HG02623 (cell line): Measurements from ENCODE around the gene CSNK2A3.
"Not testable (repeated sequence)": the region's sequence is repeated elsewhere in the genome, so short reads cannot be mapped to it uniquely, and the experiment has no call there.

Experiments
- ATAC-seq: cut with Tn5 transposase; IDR thresholded peaks from one replicate; pipeline ENCODE4 v1.9.1; 2021; ENCODE audit warnings: moderate library complexity; ENCODE audit not compliant: unreplicated experiment

The CSNK2A3 gene

GRCh38 chr11:11380340-11380739 lies 27.3 kb upstream of the CSNK2A3 start:
- ATAC-seq, result no peak

GRCh38 chr11:11379661-11380060 lies 26.6 kb upstream of the CSNK2A3 start:
- ATAC-seq, result no peak

DNA sequence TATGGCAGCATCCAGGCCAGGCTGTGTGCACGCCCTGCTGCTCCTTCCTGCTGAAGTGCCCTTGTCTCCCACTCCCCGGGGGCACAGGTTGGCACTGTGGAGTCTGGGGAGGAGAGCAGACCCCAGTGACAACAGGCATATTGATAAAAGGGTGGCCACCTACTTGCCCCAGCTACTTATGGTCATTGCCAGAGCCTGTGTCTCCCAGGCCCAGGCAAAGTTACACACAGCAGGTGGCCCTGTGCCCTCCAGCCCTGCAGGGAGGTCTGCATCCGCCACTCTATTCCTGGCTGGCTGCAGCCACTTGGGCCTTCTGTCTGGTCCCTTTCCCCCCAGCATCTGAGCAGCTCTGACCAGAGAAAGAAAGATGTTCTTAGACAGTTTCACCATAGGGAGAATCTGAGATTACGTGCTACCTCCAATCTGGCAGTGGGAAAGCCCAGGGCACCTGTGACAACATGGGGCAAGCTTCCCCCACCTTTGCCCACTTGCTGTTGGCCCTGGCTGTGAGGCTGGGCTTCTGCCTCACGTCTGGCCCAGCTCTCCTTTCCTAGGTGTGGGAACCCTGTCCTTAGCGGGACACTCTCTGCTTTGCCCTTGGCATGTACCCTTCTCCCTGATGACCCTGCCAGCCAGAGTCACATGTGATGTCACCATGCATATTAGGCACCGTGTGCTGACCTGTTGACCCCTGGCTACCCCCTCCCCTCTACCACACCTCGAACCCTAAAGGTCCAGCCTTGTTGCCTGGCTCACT lies 25.3 kb upstream of the CSNK2A3 start:
- ATAC-seq, result no peak

DNA sequence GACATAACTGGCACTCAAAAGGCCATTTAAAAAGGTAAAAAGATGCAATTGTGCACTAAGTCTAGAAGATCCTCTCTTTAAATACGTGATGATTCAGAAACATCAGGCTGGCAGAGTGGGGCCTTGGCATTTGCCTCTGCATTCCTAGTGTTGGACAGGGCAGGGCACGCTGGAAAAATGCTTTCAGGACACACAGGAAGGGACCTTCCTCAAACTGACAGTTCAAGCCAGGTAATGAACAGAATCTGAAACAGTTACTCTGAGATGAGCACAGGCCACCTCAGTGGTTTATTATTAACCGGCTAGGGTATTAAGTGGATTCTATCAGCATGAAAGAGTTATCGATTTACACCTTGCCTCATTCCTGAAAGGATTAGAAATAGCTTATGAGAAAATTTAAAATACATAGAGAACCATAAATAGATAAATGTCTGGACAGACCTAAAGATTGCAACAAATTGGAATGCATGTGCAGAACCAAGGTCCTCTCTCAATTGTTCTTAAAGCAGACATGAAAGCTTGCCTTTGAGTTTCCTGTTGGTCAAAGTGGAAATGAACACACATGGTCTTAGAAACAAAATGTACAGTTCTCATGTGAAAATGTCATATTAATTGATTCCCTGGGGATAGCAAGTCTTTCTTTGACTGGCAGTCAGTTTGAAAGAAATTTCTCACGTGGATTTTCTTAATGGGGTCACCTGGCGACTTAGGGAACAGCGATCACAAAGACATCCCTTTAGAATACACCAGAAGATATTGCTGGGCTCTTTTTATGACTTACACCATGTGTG lies 21.5 kb upstream of the CSNK2A3 start:
- ATAC-seq, result no peak

DNA sequence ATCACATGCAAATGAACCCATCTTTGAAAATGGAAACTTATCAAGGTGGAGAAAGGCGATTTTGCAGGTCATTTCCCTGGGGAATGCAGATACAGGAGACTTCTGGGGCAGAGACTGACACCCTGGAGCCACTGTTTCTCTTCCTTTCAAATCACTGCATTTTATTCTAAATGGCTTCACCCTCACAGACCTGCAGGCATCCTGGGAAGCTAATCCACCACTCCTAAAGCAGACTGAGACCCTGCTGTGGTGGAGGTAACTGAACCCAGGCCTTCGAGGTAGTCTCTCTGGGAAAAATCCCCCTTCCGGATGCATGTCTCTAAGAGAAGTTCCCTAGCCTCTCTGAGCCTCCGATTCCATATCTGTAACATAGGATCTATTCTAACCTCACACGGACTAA lies 20.9 kb upstream of the CSNK2A3 start:
- no peak for ATAC-seq

- ATAC-seq, result no peak
Observed at GRCh38 chr11:11372461-11372860, 19.4 kb upstream of the CSNK2A3 start.

DNA sequence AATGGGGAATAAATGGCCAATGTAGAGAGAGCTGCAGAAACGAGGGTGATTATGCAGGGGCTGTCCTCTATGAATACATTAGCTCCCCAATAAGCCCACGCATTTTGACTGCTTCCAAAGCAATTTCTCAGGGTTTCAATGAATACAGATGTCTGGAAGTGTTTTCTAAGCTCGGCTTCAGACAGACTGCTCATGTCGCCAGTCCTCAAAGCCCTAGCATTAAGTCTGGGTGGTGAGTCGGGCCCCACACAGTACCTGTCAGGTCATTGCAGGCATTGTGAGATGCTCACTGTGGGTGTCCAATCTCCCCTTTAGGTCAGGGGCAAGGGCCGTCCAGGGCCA lies 17.9 kb upstream of the CSNK2A3 start:
- no peak for ATAC-seq

GRCh38 chr11:11370255-11370961 lies 17.4 kb upstream of the CSNK2A3 start:
- ATAC-seq, result no peak

GRCh38 chr11:11366793-11367192 lies 13.7 kb upstream of the CSNK2A3 start:
- ATAC-seq, result no peak

DNA sequence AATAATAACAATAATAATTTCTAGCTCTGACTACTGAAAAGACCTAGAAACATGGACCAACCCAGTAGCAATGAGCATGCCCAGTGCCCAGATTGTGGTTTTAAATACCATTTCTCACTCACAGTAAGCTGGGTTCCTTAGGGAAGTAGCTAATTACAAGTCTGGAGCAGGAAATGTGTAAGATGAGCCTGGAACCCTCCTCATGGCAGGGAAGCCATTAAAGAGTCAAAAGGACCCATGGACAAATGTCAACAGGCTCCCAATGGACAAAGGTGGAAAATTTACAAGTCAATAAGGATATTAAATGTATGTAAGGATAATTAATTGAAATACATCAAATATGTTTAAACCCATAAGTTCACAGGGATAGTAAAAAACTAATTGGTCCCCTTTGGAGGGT lies 10.6 kb upstream of the CSNK2A3 start:
- no peak for ATAC-seq

- ATAC-seq, result no peak
Observed at GRCh38 chr11:11359611-11360010, 6.6 kb upstream of the CSNK2A3 start.

- ATAC-seq, result no peak
Observed at GRCh38 chr11:11356842-11357241, 3.8 kb upstream of the CSNK2A3 start.

- not testable (repeated sequence) for ATAC-seq
Observed at GRCh38 chr11:11351851-11352250, 1.2 kb downstream of the CSNK2A3 start.

DNA sequence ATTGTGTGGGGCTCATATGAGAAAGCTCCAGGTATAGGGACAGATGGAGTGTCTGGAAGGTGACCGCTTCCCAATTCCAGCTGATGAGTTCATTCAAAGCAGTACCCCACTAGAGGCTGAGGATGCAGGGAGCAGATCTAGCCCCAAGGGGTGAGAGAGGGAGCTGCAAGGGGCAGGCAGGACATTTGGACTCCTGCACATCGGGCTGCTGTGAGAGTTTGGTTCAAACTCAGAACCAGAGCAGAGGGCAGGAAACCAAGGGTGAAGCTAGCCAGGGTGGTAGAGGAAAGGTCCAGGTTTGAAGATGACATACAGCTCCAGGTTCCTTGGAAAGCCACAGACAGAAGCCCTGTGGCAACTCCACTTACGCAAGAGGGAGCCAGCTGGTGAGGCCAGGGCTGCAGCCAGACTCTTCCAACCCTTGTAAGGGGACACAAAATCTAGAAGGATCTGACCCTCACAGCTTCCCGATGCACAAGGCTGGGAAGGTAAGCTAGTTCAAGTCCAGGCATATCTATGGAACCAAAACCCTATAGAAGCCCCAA lies 1.9 kb downstream of the CSNK2A3 start:
- no peak for ATAC-seq

- no peak for ATAC-seq
Observed at GRCh38 chr11:11349870-11350337, 3.1 kb downstream of the CSNK2A3 start.

DNA sequence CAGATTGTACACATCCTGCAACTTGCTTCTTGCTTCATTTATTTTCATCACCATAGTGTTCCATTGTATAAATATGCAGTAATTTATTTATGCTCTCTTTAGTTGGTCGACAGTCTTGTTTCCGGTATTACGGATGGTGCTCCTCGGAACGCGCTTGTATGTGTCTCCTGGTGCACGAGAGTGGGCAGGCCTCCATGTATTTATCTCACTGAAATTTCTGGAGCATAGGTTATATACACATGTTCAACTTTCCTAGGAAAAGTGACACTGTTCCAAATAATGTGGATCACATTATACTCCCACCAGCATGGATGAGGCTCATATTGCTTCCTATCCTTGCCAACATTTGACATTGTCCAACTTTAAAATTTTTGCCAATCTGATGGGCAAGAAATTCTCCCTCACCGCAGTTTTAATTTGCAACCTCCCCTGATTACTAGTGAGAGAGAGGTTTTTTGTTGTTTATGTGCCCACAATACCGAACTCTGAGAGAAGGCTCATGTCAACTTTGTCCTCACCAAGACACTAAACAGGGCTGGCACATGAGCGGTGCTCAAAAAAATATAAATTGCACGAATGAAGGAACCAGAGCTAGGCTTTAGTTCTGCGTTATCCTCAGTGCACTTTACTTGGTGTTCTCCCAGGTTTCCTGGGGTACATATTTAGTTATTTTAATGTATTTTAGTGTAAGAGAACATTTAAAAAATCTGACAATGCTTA lies 3.8 kb downstream of the CSNK2A3 start:
- ATAC-seq, result no peak

- no peak for ATAC-seq
Observed at GRCh38 chr11:11348303-11348702, 4.7 kb downstream of the CSNK2A3 start.

- no peak for ATAC-seq
Observed at GRCh38 chr11:11347592-11347991, 5.5 kb downstream of the CSNK2A3 start.

DNA sequence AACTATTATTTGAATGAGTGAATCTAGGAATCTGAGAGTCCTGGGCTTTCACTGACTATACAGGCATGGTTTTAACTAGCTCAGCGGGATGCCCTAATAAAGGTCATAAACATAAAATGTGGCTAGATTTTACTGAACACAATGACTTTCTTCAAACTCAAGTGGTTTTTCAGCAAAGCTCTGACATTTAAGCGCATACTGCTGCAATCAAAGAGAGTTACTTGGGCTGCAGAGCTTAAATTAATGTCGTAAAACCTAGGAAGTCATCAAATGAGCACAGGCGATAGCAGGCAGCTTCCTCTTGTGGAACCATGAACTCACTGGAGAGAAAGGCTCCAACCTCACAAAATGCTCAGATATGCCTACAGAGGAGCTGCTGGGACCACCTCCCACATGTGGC lies 6.7 kb downstream of the CSNK2A3 start:
- no peak for ATAC-seq

DNA sequence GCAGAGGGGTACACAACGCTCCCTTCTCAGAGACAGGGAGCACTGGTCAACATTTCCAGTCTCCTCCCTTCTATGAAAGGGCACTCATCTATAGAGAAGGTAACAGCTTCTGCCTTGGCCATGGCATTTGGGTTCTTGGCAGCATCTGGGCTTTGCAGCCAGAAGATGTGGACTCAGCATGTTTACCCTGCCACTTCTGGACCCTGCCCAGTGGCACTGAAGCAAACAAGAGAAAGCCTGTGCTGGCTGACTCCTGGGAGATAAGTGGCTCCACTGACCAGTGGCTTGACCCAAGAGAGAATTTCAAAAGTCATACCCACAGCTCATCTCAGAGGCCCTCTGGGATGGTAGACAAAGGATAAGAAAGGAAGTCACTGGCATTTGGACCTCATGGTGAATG lies 8.0 kb downstream of the CSNK2A3 start:
- ATAC-seq, result no peak

GRCh38 chr11:11344045-11344444 lies 9.0 kb downstream of the CSNK2A3 start:
- no peak for ATAC-seq
